ENCODE data around the gene DOCK2.

Gene DOCK2

GRCh38 chr5:169797577-169797976, 160.5 kb downstream of the DOCK2 start:
- H3K4me2 ChIP-seq, result no peak overlapping the region
- H3K27me3 ChIP-seq (ENCODE audit: insufficient read depth, low read depth), result no peaks in the 10 kb centered on the region
- H3K79me2 ChIP-seq (ENCODE audit: insufficient read depth, low read depth), result no peaks in the 10 kb centered on the region
- H2AFZ ChIP-seq (ENCODE audit: low read depth), result no peak overlapping the region
- no peak overlapping the region for H3K9ac ChIP-seq
- H3K27ac ChIP-seq, result no peak overlapping the region
- H3K4me3 ChIP-seq (IDR thresholded peaks at IDR 0.05; ENCODE audit: insufficient read depth, low read depth, low read length), result no peak overlapping the region
- TF ChIP-seq, protein P1, sequence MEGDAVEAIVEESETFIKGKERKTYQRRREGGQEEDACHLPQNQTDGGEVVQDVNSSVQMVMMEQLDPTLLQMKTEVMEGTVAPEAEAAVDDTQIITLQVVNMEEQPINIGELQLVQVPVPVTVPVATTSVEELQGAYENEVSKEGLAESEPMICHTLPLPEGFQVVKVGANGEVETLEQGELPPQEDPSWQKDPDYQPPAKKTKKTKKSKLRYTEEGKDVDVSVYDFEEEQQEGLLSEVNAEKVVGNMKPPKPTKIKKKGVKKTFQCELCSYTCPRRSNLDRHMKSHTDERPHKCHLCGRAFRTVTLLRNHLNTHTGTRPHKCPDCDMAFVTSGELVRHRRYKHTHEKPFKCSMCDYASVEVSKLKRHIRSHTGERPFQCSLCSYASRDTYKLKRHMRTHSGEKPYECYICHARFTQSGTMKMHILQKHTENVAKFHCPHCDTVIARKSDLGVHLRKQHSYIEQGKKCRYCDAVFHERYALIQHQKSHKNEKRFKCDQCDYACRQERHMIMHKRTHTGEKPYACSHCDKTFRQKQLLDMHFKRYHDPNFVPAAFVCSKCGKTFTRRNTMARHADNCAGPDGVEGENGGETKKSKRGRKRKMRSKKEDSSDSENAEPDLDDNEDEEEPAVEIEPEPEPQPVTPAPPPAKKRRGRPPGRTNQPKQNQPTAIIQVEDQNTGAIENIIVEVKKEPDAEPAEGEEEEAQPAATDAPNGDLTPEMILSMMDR (conservative IDR thresholded peaks at IDR 0.05; ENCODE audit: low read depth, low read length), result no peak
- H3K4me1 ChIP-seq (ENCODE audit: low read depth, poor library complexity, severe bottlenecking), result no peaks in the 10 kb centered on the region
- H3K36me3 ChIP-seq (ENCODE audit: insufficient read depth), result no peaks in the 10 kb centered on the region
- no peaks in the 10 kb centered on the region for H4K20me1 ChIP-seq (ENCODE audit: insufficient read depth)

DNA sequence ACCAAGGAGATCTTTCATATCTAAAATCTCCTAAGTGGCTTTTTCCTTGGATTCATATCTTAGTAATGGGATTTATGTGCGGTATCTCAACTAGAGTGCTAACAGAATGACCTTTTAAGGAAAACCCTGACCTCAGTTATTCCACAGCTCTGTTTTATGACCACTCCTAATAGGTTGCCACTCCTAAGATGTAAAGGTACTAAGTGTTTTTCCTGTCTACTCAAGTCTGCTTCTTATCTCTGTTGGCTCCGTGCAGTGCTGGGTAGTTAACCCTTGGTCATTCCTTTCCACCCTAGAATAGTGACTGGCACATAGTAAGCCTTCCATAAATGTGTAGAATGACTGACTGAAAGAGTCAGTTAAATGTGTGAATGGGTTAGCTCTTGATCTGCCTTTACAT, 161.4 kb downstream of the DOCK2 start:
- Histone ChIP-seq H3K27ac (no peak overlapping the region), H3K9ac (no peak overlapping the region), H4K20me1 (ENCODE audit: insufficient read depth) (no peaks in the 10 kb centered on the region), H3K27me3 (ENCODE audit: insufficient read depth, low read depth) (no peaks in the 10 kb centered on the region), H3K4me3 (IDR thresholded peaks at IDR 0.05; ENCODE audit: insufficient read depth, low read depth, low read length) (no peak overlapping the region), H2AFZ (ENCODE audit: low read depth) (no peak overlapping the region), H3K79me2 (ENCODE audit: insufficient read depth, low read depth) (no peaks in the 10 kb centered on the region), H3K36me3 (ENCODE audit: insufficient read depth) (no peaks in the 10 kb centered on the region), H3K4me1 (ENCODE audit: low read depth, poor library complexity, severe bottlenecking) (no peaks in the 10 kb centered on the region), H3K4me2 (no peak overlapping the region)
- TF ChIP-seq, protein P1 (conservative IDR thresholded peaks at IDR 0.05; ENCODE audit: low read depth, low read length), result no peak

DNA sequence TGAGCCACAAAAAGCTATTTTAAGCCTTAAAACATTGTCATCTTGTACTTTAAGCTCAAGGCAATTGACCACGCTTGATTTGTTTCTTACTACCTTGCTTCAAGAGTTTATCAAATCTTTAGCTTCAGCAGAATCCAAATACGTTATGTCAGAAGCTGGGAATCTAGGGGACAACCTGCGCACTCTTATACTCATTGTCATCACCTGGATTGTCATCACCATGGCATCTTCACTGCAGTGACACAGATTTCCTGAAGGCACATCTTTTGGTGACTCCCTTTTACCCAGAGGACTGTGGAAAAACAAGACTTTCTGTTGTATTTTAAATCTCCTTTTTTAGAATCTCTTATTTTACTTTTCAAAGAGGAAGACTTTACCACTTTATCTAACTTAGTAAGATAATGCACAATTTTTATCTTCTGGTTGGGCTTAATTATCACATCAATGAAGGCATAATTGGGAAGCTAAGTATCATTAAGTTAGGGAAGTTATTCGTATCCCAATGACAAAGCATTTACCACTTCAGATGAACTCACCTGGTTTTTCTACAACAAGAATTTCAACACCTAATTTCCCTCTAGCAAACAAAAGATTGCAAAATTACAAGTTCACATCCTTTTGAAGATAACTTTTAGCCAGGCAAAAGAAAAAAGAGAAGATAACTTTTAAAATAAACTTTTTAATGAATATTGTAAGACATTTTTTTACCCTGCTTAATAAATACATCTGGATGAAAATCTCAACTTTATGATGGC, 162.0 kb downstream of the DOCK2 start:
- Histone ChIP-seq H3K9ac (no peak overlapping the region), H3K27me3 (ENCODE audit: insufficient read depth, low read depth) (no peaks in the 10 kb centered on the region), H3K4me1 (ENCODE audit: low read depth, poor library complexity, severe bottlenecking) (no peaks in the 10 kb centered on the region), H3K27ac (no peak overlapping the region), H3K4me2 (no peak overlapping the region), H2AFZ (ENCODE audit: low read depth) (no peak overlapping the region), H3K4me3 (IDR thresholded peaks at IDR 0.05; ENCODE audit: insufficient read depth, low read depth, low read length) (no peak overlapping the region), H3K36me3 (ENCODE audit: insufficient read depth) (no peaks in the 10 kb centered on the region), H3K79me2 (ENCODE audit: insufficient read depth, low read depth) (no peaks in the 10 kb centered on the region), H4K20me1 (ENCODE audit: insufficient read depth) (no peaks in the 10 kb centered on the region)
- TF ChIP-seq, protein P1 (conservative IDR thresholded peaks at IDR 0.05; ENCODE audit: low read depth, low read length), result no peak

GRCh38 chr5:169801324-169801777, 164.3 kb downstream of the DOCK2 start:
- Histone ChIP-seq H3K27me3 (ENCODE audit: insufficient read depth, low read depth) (no peaks in the 10 kb centered on the region), H3K4me2 (no peak overlapping the region), H3K4me3 (IDR thresholded peaks at IDR 0.05; ENCODE audit: insufficient read depth, low read depth, low read length) (no peak overlapping the region)

More at GRCh38 chr5:169801324-169801777, 164.3 kb downstream of the DOCK2 start:
- no peak overlapping the region for H3K9ac ChIP-seq
- no peaks in the 10 kb centered on the region for H4K20me1 ChIP-seq (ENCODE audit: insufficient read depth)
- no peaks in the 10 kb centered on the region for H3K4me1 ChIP-seq (ENCODE audit: low read depth, poor library complexity, severe bottlenecking)
- no peak overlapping the region for H2AFZ ChIP-seq (ENCODE audit: low read depth)
- no peaks in the 10 kb centered on the region for H3K36me3 ChIP-seq (ENCODE audit: insufficient read depth)
- H3K79me2 ChIP-seq (ENCODE audit: insufficient read depth, low read depth), result no peaks in the 10 kb centered on the region
- H3K27ac ChIP-seq, result no peak overlapping the region
- TF ChIP-seq, protein P1 (conservative IDR thresholded peaks at IDR 0.05; ENCODE audit: low read depth, low read length), result no peak

Data from KMS-11 (cell line).